ENCODE data around the gene OR51B5.
"Not testable (repeated sequence)": the region's sequence is repeated elsewhere in the genome, so short reads cannot be mapped to it uniquely, and the experiment has no call there.

Gene OR51B5

DNA sequence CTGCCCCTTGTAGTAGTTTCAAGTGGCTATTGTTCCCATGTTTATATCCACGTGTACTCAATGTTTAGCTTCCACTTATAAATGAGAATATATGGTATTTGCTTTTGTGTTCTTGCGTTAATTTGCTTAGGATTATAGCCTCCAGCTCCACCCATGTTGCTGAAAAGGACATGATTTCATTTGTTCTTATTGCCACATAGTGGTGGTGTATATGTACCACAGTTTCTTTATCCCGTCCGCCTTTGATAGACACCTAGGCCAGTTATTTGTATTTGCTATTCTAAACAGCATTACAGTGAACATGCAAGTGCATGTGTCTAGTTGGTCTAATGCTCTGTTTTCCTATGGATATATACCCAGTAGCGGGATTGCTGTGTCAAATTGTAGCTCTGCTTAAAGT is 26.0 kb downstream of the OR51B5 start:
- no peak for DNase-seq (ENCODE audit: extremely low read depth, low read depth)
- TF ChIP-seq, protein P1, sequence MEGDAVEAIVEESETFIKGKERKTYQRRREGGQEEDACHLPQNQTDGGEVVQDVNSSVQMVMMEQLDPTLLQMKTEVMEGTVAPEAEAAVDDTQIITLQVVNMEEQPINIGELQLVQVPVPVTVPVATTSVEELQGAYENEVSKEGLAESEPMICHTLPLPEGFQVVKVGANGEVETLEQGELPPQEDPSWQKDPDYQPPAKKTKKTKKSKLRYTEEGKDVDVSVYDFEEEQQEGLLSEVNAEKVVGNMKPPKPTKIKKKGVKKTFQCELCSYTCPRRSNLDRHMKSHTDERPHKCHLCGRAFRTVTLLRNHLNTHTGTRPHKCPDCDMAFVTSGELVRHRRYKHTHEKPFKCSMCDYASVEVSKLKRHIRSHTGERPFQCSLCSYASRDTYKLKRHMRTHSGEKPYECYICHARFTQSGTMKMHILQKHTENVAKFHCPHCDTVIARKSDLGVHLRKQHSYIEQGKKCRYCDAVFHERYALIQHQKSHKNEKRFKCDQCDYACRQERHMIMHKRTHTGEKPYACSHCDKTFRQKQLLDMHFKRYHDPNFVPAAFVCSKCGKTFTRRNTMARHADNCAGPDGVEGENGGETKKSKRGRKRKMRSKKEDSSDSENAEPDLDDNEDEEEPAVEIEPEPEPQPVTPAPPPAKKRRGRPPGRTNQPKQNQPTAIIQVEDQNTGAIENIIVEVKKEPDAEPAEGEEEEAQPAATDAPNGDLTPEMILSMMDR (IDR thresholded peaks at IDR 0.05; ENCODE audit: low read depth, low read length) = no peak; the same call in 1 of the 2 replicates

- DNase-seq (ENCODE audit: extremely low read depth, low read depth) = not testable (repeated sequence)
Observed at GRCh38 chr11:5313326-5314023, 29.8 kb downstream of the OR51B5 start.

DNA sequence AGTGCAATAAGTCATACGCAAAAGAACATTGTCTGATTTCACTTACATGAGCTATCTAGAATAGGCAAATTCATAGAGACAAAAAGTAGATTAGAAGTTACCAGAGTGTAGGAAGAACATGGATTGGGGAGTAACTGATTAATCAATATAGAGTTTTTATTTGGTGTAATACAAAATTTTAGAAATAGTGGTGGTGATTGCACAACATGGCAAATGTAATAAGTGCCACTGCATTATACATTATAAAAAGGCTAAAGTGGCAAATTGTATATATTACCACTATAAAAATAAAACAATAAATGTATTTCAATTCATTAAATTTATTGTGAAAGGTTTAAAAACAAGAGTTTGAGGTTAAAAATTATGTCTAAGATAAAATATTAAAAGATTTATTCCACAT is 32.9 kb downstream of the OR51B5 start:
- no peak for DNase-seq (ENCODE audit: extremely low read depth, low read depth)
- TF ChIP-seq, protein P1 (IDR thresholded peaks at IDR 0.05; ENCODE audit: low read depth, low read length) = no peak

GRCh38 chr11:5307256-5308019 is 35.9 kb downstream of the OR51B5 start:
- TF ChIP-seq, protein P1 (IDR thresholded peaks at IDR 0.05; ENCODE audit: low read depth, low read length) = no peak

DNA sequence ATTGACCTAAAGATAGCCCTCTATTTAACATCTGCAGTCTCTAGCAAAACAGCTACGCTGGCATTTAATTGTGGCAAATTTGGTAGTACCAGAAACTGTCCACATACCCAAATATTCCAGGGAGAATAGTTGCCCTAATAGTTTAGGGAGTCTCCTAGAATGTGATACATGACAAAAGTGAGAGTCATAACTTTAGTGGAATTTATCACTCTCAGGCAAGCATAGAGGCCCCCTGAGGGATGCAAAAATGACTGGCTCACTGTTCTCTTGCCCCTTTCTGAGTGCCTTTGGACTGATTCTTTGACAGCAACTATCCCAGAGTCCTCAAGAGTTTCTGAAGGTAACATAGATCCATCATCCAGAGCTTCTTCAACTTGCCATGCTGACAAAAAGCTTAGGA is 39.3 kb downstream of the OR51B5 start:
- TF ChIP-seq, protein P1 (IDR thresholded peaks at IDR 0.05; ENCODE audit: low read depth, low read length) = no peak
- no peak for DNase-seq (ENCODE audit: extremely low read depth, low read depth)

More at GRCh38 chr11:5307256-5308019, 35.9 kb downstream of the OR51B5 start:
- DNase-seq (ENCODE audit: extremely low read depth, low read depth) = no peak

- no peak for DNase-seq (ENCODE audit: extremely low read depth, low read depth)
- TF ChIP-seq, protein P1 (IDR thresholded peaks at IDR 0.05; ENCODE audit: low read depth, low read length) = no peak
Observed at GRCh38 chr11:5303626-5304025, 39.7 kb downstream of the OR51B5 start.

DNA sequence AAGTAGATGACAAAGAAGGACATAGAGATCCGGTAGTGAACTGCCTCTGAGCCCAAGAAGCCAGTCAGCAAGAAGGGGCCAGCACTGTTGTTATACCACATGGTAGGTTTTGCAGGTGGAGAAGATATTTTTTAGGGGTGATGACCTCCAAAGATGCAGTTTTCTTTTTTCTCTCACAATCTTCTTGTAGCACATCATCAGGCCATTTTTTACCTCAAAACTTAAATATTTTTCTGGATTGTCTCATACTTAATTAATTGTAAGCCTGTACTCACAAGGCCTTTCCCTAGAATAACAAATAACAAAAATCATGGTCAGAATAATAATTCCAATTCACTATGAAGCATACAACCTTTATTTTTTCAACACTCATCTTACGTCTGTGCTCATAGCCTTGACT is 41.5 kb downstream of the OR51B5 start, which contains the start of gene OR51B4:
Gene OR51B4, minus strand, starts transcription at position 101 of the 400 bp plus-strand sequence. Its CDS starts 0 bp downstream, at position 101.
- DNase-seq (ENCODE audit: extremely low read depth, low read depth) = no peak
- TF ChIP-seq, protein P1 (IDR thresholded peaks at IDR 0.05; ENCODE audit: low read depth, low read length) = no peak

Measured in AG09319 (cell line).